ENCODE data around the gene TSPAN14. TPM values are rescaled to one million over a fixed set of nuclear protein-coding genes. Genes with fewer than 3 reads are reported as not detected.

The TSPAN14 gene
- total and polyA plus RNA-seq, 2 of the 13 experiments (the other 11 are each of a cell fraction or from before 2014, with no cell fraction given): 24.1 to 80.6 TPM

- no peak for TF ChIP-seq ZNF878 (CRISPR knock-in tag; IDR thresholded peaks at IDR 0.05)
- TF ChIP-seq NONO (IDR thresholded peaks at IDR 0.05): no peak
- peak; percentile 76 for TF ChIP-seq NONO (CRISPR knock-in tag; conservative IDR thresholded peaks at IDR 0.05)
- TF ChIP-seq ZNF556 (CRISPR knock-in tag; IDR thresholded peaks at IDR 0.05; ENCODE audit: borderline replicate concordance): no peak; the same call in 1 of the 2 replicates
- peak; percentile 34; the same call in 1 of the 2 replicates for TF ChIP-seq HMG20A (CRISPR knock-in tag; IDR thresholded peaks at IDR 0.05; ENCODE audit: borderline replicate concordance)
- peak; percentile 78 for TF ChIP-seq ZNF121 (CRISPR knock-in tag; IDR thresholded peaks at IDR 0.05)
- TF ChIP-seq PLSCR1 (CRISPR knock-in tag; IDR thresholded peaks at IDR 0.05; ENCODE audit: borderline replicate concordance): no peak
- TF ChIP-seq ZMYM4 (CRISPR knock-in tag; IDR thresholded peaks at IDR 0.05): peak; percentile 59; the same call in 1 of the 2 replicates
- no peak for TF ChIP-seq ZNF639 (CRISPR knock-in tag; conservative IDR thresholded peaks at IDR 0.05)
- peak; percentile 47; the same call in 1 of the 2 replicates for TF ChIP-seq GFI1 (CRISPR knock-in tag; IDR thresholded peaks at IDR 0.05; ENCODE audit: borderline replicate concordance)
- TF ChIP-seq E2F5 (CRISPR knock-in tag; conservative IDR thresholded peaks at IDR 0.05): no peak
- peak; percentile 41; the same call in 1 of the 2 replicates for TF ChIP-seq ZNF772 (CRISPR knock-in tag; IDR thresholded peaks at IDR 0.05)
- TF ChIP-seq, protein P1, sequence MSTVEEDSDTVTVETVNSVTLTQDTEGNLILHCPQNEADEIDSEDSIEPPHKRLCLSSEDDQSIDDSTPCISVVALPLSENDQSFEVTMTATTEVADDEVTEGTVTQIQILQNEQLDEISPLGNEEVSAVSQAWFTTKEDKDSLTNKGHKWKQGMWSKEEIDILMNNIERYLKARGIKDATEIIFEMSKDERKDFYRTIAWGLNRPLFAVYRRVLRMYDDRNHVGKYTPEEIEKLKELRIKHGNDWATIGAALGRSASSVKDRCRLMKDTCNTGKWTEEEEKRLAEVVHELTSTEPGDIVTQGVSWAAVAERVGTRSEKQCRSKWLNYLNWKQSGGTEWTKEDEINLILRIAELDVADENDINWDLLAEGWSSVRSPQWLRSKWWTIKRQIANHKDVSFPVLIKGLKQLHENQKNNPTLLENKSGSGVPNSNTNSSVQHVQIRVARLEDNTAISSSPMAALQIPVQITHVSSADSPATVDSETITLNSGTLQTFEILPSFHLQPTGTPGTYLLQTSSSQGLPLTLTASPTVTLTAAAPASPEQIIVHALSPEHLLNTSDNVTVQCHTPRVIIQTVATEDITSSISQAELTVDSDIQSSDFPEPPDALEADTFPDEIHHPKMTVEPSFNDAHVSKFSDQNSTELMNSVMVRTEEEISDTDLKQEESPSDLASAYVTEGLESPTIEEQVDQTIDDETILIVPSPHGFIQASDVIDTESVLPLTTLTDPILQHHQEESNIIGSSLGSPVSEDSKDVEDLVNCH (CRISPR knock-in tag; IDR thresholded peaks at IDR 0.05): no peak
- no peak; the same call in 1 of the 2 replicates for TF ChIP-seq FOXJ3 (CRISPR knock-in tag; IDR thresholded peaks at IDR 0.05; ENCODE audit: borderline replicate concordance)
- no peak for TF ChIP-seq DNMT1 (CRISPR knock-in tag; IDR thresholded peaks at IDR 0.05)
- peak; percentile 93 for TF ChIP-seq PAXIP1 (CRISPR knock-in tag; conservative IDR thresholded peaks at IDR 0.05)
- TF ChIP-seq ZNF484 (CRISPR knock-in tag; IDR thresholded peaks at IDR 0.05; ENCODE audit: borderline replicate concordance, low read depth): no peak
Observed at GRCh38 chr10:80491251-80492102, 37.4 kb downstream of the TSPAN14 start (continued).
